SH-SY5Y (cell line): Measurements from ENCODE around the gene IPMK.

Source experiments
- GATA2 ChIP-seq: IDR thresholded peaks from 2 replicates; pipeline ENCODE4 v1.6.1; 2011; ENCODE audit warnings: mild to moderate bottlenecking, low read depth, low read length
- GATA3 ChIP-seq: IDR thresholded peaks from 2 replicates; pipeline ENCODE4 v1.6.1; 2011; ENCODE audit warnings: low read depth, mild to moderate bottlenecking, low read length, moderate library complexity

GRCh38 chr10:58305821-58306220, 38.1 kb upstream of the IPMK start:
- no peak for TF ChIP-seq GATA3
- TF ChIP-seq GATA2 = no peak
